Hepatocyte (in vitro differentiated cells): ENCODE data around the gene WHRN. TPM values are rescaled to one million over a fixed set of nuclear protein-coding genes. Genes with fewer than 3 reads are reported as not detected.

Experiments
- DNase-seq: peaks from one replicate; pipeline ENCODE4 v3.0.0-alpha.2; 2016; ENCODE audit warnings: low spot score
- H2AFZ ChIP-seq: fragments of 200-600 bp; sonication (generic); 2 replicates; pipeline ENCODE4 v1.6.0; 2016; ENCODE audit warnings: antibody characterized with exemption, mild to moderate bottlenecking
- H3K27ac ChIP-seq: fragments of 200-600 bp; sonication (generic); 2 replicates; pipeline ENCODE4 v1.5.1; 2016; ENCODE audit warnings: mild to moderate bottlenecking
- H3K27me3 ChIP-seq: fragments of 200-600 bp; sonication (generic); 2 replicates; pipeline ENCODE4 v1.6.1; 2016
- H3K36me3 ChIP-seq: fragments of 200-600 bp; sonication (generic); replicated peaks from 2 replicates; pipeline ENCODE4 v1.5.1; 2016; ENCODE audit warnings: low read depth; ENCODE audit not compliant: insufficient read depth
- H3K4me1 ChIP-seq: fragments of 200-600 bp; sonication (generic); 2 replicates; pipeline ENCODE4 v1.5.1; 2016; ENCODE audit warnings: mild to moderate bottlenecking, moderate library complexity; ENCODE audit not compliant: insufficient read depth
- H3K4me2 ChIP-seq: fragments of 200-600 bp; sonication (generic); 2 replicates; pipeline ENCODE4 v1.6.0; 2016
- H3K4me3 ChIP-seq: fragments of 200-600 bp; sonication (generic); 2 replicates; pipeline ENCODE4 v1.5.1; 2016; ENCODE audit warnings: mild to moderate bottlenecking
- H3K79me2 ChIP-seq: fragments of 200-600 bp; sonication (generic); 2 replicates; pipeline ENCODE4 v1.6.0; 2017; ENCODE audit warnings: mild to moderate bottlenecking
- H3K9me2 ChIP-seq: fragments of 200-600 bp; sonication (generic); replicated peaks from 2 replicates; pipeline ENCODE4 v1.6.0; 2017; ENCODE audit warnings: mild to moderate bottlenecking; ENCODE audit not compliant: insufficient read depth
- H3K9me3 ChIP-seq: fragments of 200-600 bp; sonication (generic); 2 replicates; pipeline ENCODE4 v1.5.1; 2016; ENCODE audit warnings: low read depth, mild to moderate bottlenecking
- H4K20me1 ChIP-seq: fragments of 200-600 bp; sonication (generic); 2 replicates; pipeline ENCODE4 v1.6.0; 2016; ENCODE audit warnings: mild to moderate bottlenecking; ENCODE audit not compliant: insufficient read depth, poor library complexity, severe bottlenecking
- EZH2 ChIP-seq: fragments of 200-600 bp; sonication (generic); IDR thresholded peaks from 2 replicates; pipeline ENCODE4 v1.6.1; 2016; ENCODE audit warnings: antibody characterized with exemption, mild to moderate bottlenecking, borderline replicate concordance
- EZH2phosphoT487 ChIP-seq: fragments of 200-600 bp; sonication (generic); IDR thresholded peaks from one replicate; pipeline ENCODE4 v1.6.1; 2018; ENCODE audit warnings: antibody characterized with exemption, mild to moderate bottlenecking, low read depth, moderate library complexity; ENCODE audit not compliant: unreplicated experiment, severe bottlenecking
- WGBS: methylation state at CpG from one replicate; pipeline ENCODE4 v1.1.6; 2016; ENCODE audit warnings: low lambda C conversion rate; ENCODE audit errors: missing lambda C conversion rate; 5-methylcytosine and 5-hydroxymethylcytosine counted together
- polyA plus RNA-seq: library from polyadenylated mRNA; unstranded; fragments of >200 nt; fragmentation: Nextera tagmentation; extraction: Ambion mirVana; gene quantifications from 2 replicates; pipeline ENCODE4 v1.2.1, GENCODE V29; 2016
- total RNA-seq: library from RNA; depleted of rRNA; stranded (reverse); fragments of >200 nt; gene quantifications from 2 replicates; pipeline ENCODE4 v1.2.3, GENCODE V29; 2014
- TF ChIP-seq, protein P1 (sequence below): fragments of 200-600 bp; sonication (generic); IDR thresholded peaks from 2 replicates; pipeline ENCODE4 v1.5.1; 2016; ENCODE audit warnings: antibody characterized with exemption, mild to moderate bottlenecking; ENCODE audit not compliant: poor library complexity

The WHRN gene
- total and polyA plus RNA-seq, 2 experiments from 2014 or later: 3.2 to 6.6 TPM

DNA sequence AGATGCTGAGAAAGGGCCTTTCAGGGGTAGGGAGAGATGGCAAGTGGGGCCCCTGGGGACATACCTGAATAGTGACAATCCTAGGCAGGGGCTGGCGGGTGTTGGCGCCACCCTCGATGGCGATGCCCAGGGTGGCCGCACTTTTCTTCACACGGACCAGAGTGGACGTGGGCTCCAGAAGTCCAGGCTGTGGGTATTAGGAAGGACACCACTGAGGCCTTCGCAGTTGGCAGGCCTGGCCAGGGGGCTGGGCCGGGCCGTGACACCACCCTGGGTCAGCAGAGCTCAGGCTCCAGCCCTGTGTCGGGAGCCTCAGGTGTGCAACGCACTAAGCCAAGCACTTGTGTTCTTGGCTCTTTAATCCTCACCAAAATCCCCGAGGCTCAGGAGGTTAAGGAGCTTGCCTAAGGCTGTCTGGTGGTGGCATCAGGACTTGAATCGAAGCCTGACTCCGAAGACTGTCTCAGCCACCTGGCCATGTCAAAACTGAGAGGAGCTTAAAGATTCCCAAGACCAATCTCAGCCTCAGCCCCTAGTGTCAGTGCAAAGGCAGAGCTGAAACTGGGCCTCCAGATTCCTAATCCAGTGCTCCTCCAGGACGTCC, 102.0 kb downstream of the WHRN start:
- Histone ChIP-seq H2AFZ (no peak overlapping the region), H3K4me1 (no peaks in the 10 kb centered on the region), H3K27me3 (no peaks in the 10 kb centered on the region), H3K4me3 (no peak overlapping the region), H3K36me3 (no peaks in the 10 kb centered on the region), H3K4me2 (no peak overlapping the region), H4K20me1 (no peaks in the 10 kb centered on the region), H3K27ac (no peak overlapping the region), H3K9me3 (no peaks in the 10 kb centered on the region), H3K9me2 (no peaks in the 10 kb centered on the region), H3K79me2 (no peaks in the 10 kb centered on the region)
- 94% methylated on average over 16 of the region's 16 CpGs for WGBS
- TF ChIP-seq, protein P1, sequence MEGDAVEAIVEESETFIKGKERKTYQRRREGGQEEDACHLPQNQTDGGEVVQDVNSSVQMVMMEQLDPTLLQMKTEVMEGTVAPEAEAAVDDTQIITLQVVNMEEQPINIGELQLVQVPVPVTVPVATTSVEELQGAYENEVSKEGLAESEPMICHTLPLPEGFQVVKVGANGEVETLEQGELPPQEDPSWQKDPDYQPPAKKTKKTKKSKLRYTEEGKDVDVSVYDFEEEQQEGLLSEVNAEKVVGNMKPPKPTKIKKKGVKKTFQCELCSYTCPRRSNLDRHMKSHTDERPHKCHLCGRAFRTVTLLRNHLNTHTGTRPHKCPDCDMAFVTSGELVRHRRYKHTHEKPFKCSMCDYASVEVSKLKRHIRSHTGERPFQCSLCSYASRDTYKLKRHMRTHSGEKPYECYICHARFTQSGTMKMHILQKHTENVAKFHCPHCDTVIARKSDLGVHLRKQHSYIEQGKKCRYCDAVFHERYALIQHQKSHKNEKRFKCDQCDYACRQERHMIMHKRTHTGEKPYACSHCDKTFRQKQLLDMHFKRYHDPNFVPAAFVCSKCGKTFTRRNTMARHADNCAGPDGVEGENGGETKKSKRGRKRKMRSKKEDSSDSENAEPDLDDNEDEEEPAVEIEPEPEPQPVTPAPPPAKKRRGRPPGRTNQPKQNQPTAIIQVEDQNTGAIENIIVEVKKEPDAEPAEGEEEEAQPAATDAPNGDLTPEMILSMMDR: no peak
- TF ChIP-seq EZH2phosphoT487 (no peak), EZH2 (no peak)
- no peak for DNase-seq

DNA sequence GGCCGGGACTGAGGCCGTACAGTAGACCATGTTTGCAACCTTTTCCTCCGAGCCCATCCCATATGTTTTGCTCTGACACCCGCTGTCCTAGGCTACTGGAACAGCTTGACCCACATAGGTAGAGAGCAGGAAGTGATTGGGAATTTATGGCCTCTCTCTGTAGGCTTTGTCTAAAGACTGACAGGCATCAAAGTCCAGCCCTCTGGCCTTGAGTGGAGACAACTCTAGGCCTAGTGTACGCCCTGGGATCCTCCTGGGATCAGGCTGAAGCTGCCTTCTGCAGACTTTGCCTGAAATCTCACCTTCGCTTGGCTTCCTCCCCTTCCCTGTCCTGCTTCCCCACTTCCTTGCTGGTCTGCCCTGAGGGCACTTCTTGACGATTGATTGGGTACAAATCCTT, 103.9 kb downstream of the WHRN start:
- Histone ChIP-seq H3K36me3 (no peaks in the 10 kb centered on the region), H3K4me1 (peaks cover 8% of the 10 kb centered on the region), H4K20me1 (no peaks in the 10 kb centered on the region), H3K4me2 (no peak overlapping the region), H3K9me2 (no peaks in the 10 kb centered on the region), H3K79me2 (peaks cover 3% of the 10 kb centered on the region), H3K9me3 (no peaks in the 10 kb centered on the region), H3K27ac (peak overlapping the region; percentile 67), H3K27me3 (no peaks in the 10 kb centered on the region), H2AFZ (no peak overlapping the region), H3K4me3 (no peak overlapping the region)
- WGBS: 64% methylated on average over 7 of the region's 7 CpGs
- DNase-seq: peak; percentile 54
- TF ChIP-seq, protein P1: no peak
- TF ChIP-seq EZH2: no peak
- TF ChIP-seq EZH2phosphoT487: no peak

DNA sequence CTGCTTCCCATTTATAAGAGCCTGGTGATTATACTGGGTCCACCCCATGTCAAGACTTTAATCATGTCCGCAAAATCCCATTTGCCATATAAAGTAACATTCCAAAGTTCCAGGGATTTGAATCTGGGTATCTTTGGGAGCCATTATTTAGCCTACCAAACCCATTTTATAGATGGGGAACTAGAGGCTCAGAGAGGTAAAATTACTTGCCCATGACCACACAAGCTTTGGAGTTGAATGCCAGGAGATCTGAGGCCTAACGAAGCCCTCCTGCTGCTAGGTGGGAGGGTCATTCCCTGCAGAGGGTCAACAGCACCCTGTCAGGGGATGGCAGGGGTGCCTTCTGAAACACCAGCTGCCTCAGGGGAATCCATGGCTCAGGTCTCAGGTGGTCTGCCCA, 104.5 kb downstream of the WHRN start:
- DNase-seq: no peak
- Histone ChIP-seq H3K79me2 (peaks cover 5% of the 10 kb centered on the region), H2AFZ (no peak overlapping the region), H3K27me3 (no peaks in the 10 kb centered on the region), H3K4me1 (peaks cover 8% of the 10 kb centered on the region), H4K20me1 (no peaks in the 10 kb centered on the region), H3K9me2 (no peaks in the 10 kb centered on the region), H3K4me3 (no peak overlapping the region), H3K27ac (peak overlapping the region; percentile 67), H3K9me3 (no peaks in the 10 kb centered on the region), H3K36me3 (no peaks in the 10 kb centered on the region), H3K4me2 (no peak overlapping the region)
- WGBS: 91% methylated on average over 2 of the region's 2 CpGs
- TF ChIP-seq EZH2 (no peak), EZH2phosphoT487 (no peak)
- TF ChIP-seq, protein P1: no peak

DNA sequence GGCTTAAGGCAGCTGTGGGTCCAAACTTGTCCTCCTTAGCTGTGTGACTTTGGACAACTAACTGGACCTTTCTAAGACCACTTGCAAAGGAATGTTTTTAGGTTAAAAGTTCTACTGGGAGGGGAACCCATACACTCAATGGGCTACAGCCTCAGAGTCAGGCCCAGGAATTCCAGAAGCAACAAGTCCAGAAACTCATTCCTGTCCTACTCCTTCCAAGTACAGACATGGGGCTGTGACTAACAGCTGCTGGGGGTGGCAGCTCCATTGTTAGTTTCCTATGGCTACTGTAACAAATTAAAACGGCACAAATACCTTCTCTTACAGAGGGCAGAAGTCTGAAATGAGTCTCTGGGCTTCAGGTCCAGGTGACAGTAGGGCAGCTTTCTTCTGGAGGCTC, 105.1 kb downstream of the WHRN start:
- no peak overlapping the region for H3K4me3 ChIP-seq
- peaks cover 5% of the 10 kb centered on the region for H3K79me2 ChIP-seq
- no peaks in the 10 kb centered on the region for H4K20me1 ChIP-seq
- H3K36me3 ChIP-seq: no peaks in the 10 kb centered on the region
- DNase-seq: no peak
- 78% methylated on average over 1 of the region's 1 CpG for WGBS
- peaks cover 11% of the 10 kb centered on the region for H3K4me1 ChIP-seq
- H3K9me2 ChIP-seq: no peaks in the 10 kb centered on the region
- no peak overlapping the region for H3K27ac ChIP-seq
- H3K4me2 ChIP-seq: no peak overlapping the region
- no peaks in the 10 kb centered on the region for H3K27me3 ChIP-seq
- H2AFZ ChIP-seq: no peak overlapping the region
- TF ChIP-seq EZH2phosphoT487 (no peak), EZH2 (no peak)
- TF ChIP-seq, protein P1: no peak
- no peaks in the 10 kb centered on the region for H3K9me3 ChIP-seq
